SU-DHL-6 (cell line): ENCODE measurements around the gene TMEM117.

Experiments used
- H2AFZ ChIP-seq: fragments of 200-600 bp; sonication (generic); 2 replicates; pipeline ENCODE4 v1.6.1; 2014; ENCODE audit warnings: low read depth, mild to moderate bottlenecking, moderate library complexity, mixed read lengths, antibody characterized with exemption, low read length; ENCODE audit not compliant: severe bottlenecking
- H3F3A ChIP-seq: fragments of 200-600 bp; shearing (Covaris generic); 2 replicates; pipeline ENCODE4 v1.6.0; 2016; ENCODE audit warnings: antibody characterized with exemption, mild to moderate bottlenecking; ENCODE audit not compliant: insufficient read depth
- H3K27ac ChIP-seq: fragments of 200-600 bp; sonication (generic); 2 replicates; pipeline ENCODE4 v1.5.1; 2016; ENCODE audit warnings: low read depth, mild to moderate bottlenecking, low read length, moderate library complexity, mixed read lengths
- H3K27me3 ChIP-seq: fragments of 200-600 bp; sonication (generic), shearing (Covaris generic); 2 replicates; pipeline ENCODE4 v1.6.0; 2014; ENCODE audit warnings: mild to moderate bottlenecking, low read length
- H3K36me3 ChIP-seq: fragments of 200-600 bp; sonication (generic); 2 replicates; pipeline ENCODE4 v1.6.1; 2014; ENCODE audit warnings: mild to moderate bottlenecking, low read length, mixed read lengths
- H3K4me2 ChIP-seq: fragments of 300-600, 200-600 bp; shearing (Covaris generic), sonication (generic); 2 replicates; pipeline ENCODE4 v1.6.0; 2014; ENCODE audit warnings: low read length, low read depth, mild to moderate bottlenecking; ENCODE audit not compliant: poor library complexity, severe bottlenecking
- H3K4me3 ChIP-seq: fragments of 200-600 bp; sonication (generic); 2 replicates; pipeline ENCODE4 v1.5.1; 2014; ENCODE audit warnings: antibody characterized with exemption, low read length, mild to moderate bottlenecking, mixed read lengths; ENCODE audit not compliant: insufficient read depth, poor library complexity, severe bottlenecking
- H3K79me2 ChIP-seq: fragments of 200-600 bp; sonication (generic); 2 replicates; pipeline ENCODE4 v1.6.1; 2014; ENCODE audit warnings: mild to moderate bottlenecking, low read length, moderate library complexity; ENCODE audit not compliant: insufficient read depth
- H3K9ac ChIP-seq: fragments of 200-600 bp; sonication (generic); 2 replicates; pipeline ENCODE4 v1.7.0; 2014; ENCODE audit warnings: mild to moderate bottlenecking, low read length
- H3K9me2 ChIP-seq: fragments of 200-600 bp; sonication (generic); replicated peaks from 2 replicates; pipeline ENCODE4 v1.6.1; 2014; ENCODE audit warnings: low read length; ENCODE audit not compliant: insufficient read depth
- H3K9me3 ChIP-seq: fragments of 200-600 bp; sonication (generic); 2 replicates; pipeline ENCODE4 v1.6.1; 2014; ENCODE audit warnings: low read length, mixed read lengths; ENCODE audit not compliant: insufficient read depth
- H4K20me1 ChIP-seq: fragments of 200-600 bp; sonication (generic); 2 replicates; pipeline ENCODE4 v1.6.1; 2014; ENCODE audit warnings: low read depth, mild to moderate bottlenecking, antibody characterized with exemption, low read length, moderate library complexity, mixed read lengths
- CTCF ChIP-seq: fragments of 200-600 bp; sonication (generic); IDR thresholded peaks from one replicate; pipeline ENCODE4 v1.5.1; 2017; ENCODE audit warnings: antibody characterized with exemption, mild to moderate bottlenecking, low read length, moderate library complexity; ENCODE audit not compliant: insufficient read depth, poor library complexity, severe bottlenecking
- EZH2phosphoT487 ChIP-seq: fragments of 200-600 bp; sonication (generic), shearing (Covaris generic); conservative IDR thresholded peaks from 2 replicates; pipeline ENCODE4 v1.6.1; 2018; ENCODE audit warnings: mild to moderate bottlenecking, antibody characterized with exemption, low read length, moderate library complexity, mixed read lengths

TMEM117 gene

GRCh38 chr12:44357494-44357893 is 521.6 kb downstream of the TMEM117 start:
- no peak overlapping the region for H3K27ac ChIP-seq
- no peak overlapping the region for H2AFZ ChIP-seq
- H3F3A ChIP-seq = no peaks in the 10 kb centered on the region
- H3K4me2 ChIP-seq = no peak overlapping the region
- TF ChIP-seq EZH2phosphoT487 (no peak), CTCF (no peak)
- H3K9ac ChIP-seq = no peak overlapping the region
- H3K27me3 ChIP-seq = no peaks in the 10 kb centered on the region
- H3K36me3 ChIP-seq = no peaks in the 10 kb centered on the region
- no peak overlapping the region for H3K4me3 ChIP-seq
- H3K9me2 ChIP-seq = no peaks in the 10 kb centered on the region; the same call in 1 of the 2 replicates
- no peaks in the 10 kb centered on the region for H3K9me3 ChIP-seq
- H3K79me2 ChIP-seq = no peaks in the 10 kb centered on the region
- no peaks in the 10 kb centered on the region for H4K20me1 ChIP-seq

GRCh38 chr12:44358636-44359035 is 522.8 kb downstream of the TMEM117 start:
- Histone ChIP-seq H3K79me2 (no peaks in the 10 kb centered on the region), H4K20me1 (no peaks in the 10 kb centered on the region), H3K9me3 (no peaks in the 10 kb centered on the region), H3K36me3 (no peaks in the 10 kb centered on the region), H3K9me2 (no peaks in the 10 kb centered on the region; the same call in 1 of the 2 replicates), H3K9ac (no peak overlapping the region), H2AFZ (no peak overlapping the region), H3K4me3 (no peak overlapping the region), H3F3A (no peaks in the 10 kb centered on the region), H3K4me2 (no peak overlapping the region), H3K27me3 (no peaks in the 10 kb centered on the region), H3K27ac (no peak overlapping the region)
- no peak for TF ChIP-seq EZH2phosphoT487
- no peak for TF ChIP-seq CTCF

GRCh38 chr12:44362947-44363346 is 527.1 kb downstream of the TMEM117 start:
- TF ChIP-seq EZH2phosphoT487 (no peak), CTCF (no peak)
- Histone ChIP-seq H3K9ac (no peak overlapping the region), H3K4me2 (no peak overlapping the region), H3K27me3 (no peaks in the 10 kb centered on the region), H3K79me2 (no peaks in the 10 kb centered on the region), H2AFZ (no peak overlapping the region), H3K36me3 (no peaks in the 10 kb centered on the region), H4K20me1 (no peaks in the 10 kb centered on the region), H3K27ac (no peak overlapping the region), H3K9me3 (no peaks in the 10 kb centered on the region), H3K9me2 (no peaks in the 10 kb centered on the region), H3F3A (no peaks in the 10 kb centered on the region), H3K4me3 (no peak overlapping the region)
